GM18520 (cell line): ENCODE data around the gene RSRC1.
"Not testable (repeated sequence)": the region's sequence is repeated elsewhere in the genome, so short reads cannot be mapped to it uniquely, and the experiment has no call there.

Experiments
- ATAC-seq: cut with Tn5 transposase; IDR thresholded peaks from one replicate; pipeline ENCODE4 v1.9.1; 2021; ENCODE audit not compliant: unreplicated experiment

Gene RSRC1

GRCh38 chr3:158509891-158510290, 400.0 kb downstream of the RSRC1 start:
- no peak for ATAC-seq

GRCh38 chr3:158516729-158517128, 406.8 kb downstream of the RSRC1 start:
- ATAC-seq, result not testable (repeated sequence)

GRCh38 chr3:158519776-158520175, 409.9 kb downstream of the RSRC1 start:
- ATAC-seq, result no peak

- ATAC-seq, result no peak
Measured at GRCh38 chr3:158520433-158520832, 410.5 kb downstream of the RSRC1 start.

GRCh38 chr3:158522221-158523136, 412.6 kb downstream of the RSRC1 start:
- ATAC-seq, result no peak

GRCh38 chr3:158528076-158528674, 418.3 kb downstream of the RSRC1 start:
- ATAC-seq, result no peak

- no peak for ATAC-seq
Measured at GRCh38 chr3:158531334-158531733, 421.4 kb downstream of the RSRC1 start.

GRCh38 chr3:158532099-158532734, 422.3 kb downstream of the RSRC1 start:
- ATAC-seq, result no peak

- ATAC-seq, result no peak
Measured at GRCh38 chr3:158535918-158536317, 426.0 kb downstream of the RSRC1 start.

- ATAC-seq, result no peak
Measured at GRCh38 chr3:158539414-158540014, 429.6 kb downstream of the RSRC1 start.

- no peak for ATAC-seq
Measured at GRCh38 chr3:158540066-158540465, 430.2 kb downstream of the RSRC1 start.

GRCh38 chr3:158548691-158549090, 438.8 kb downstream of the RSRC1 start:
- ATAC-seq, result no peak

GRCh38 chr3:158549938-158550337, 440.0 kb downstream of the RSRC1 start:
- not testable (repeated sequence) for ATAC-seq

GRCh38 chr3:158552124-158552523, 442.2 kb downstream of the RSRC1 start:
- ATAC-seq, result no peak

- no peak for ATAC-seq
Measured at GRCh38 chr3:158559504-158559903, 449.6 kb downstream of the RSRC1 start.

GRCh38 chr3:158560979-158561378, 451.1 kb downstream of the RSRC1 start:
- no peak for ATAC-seq

- ATAC-seq, result no peak
Measured at GRCh38 chr3:158562674-158563073, 452.8 kb downstream of the RSRC1 start.

- no peak for ATAC-seq
Measured at GRCh38 chr3:158563076-158563475, 453.2 kb downstream of the RSRC1 start.

GRCh38 chr3:158565076-158565475, 455.2 kb downstream of the RSRC1 start:
- no peak for ATAC-seq

GRCh38 chr3:158568784-158569183, 458.9 kb downstream of the RSRC1 start:
- no peak for ATAC-seq

- no peak for ATAC-seq
Measured at GRCh38 chr3:158569794-158570193, 459.9 kb downstream of the RSRC1 start.
